MCF 10A (cell line): ENCODE results near the gene BPTF. TPM values are rescaled to one million over a fixed set of nuclear protein-coding genes. Genes with fewer than 3 reads are reported as not detected.
"Not testable (repeated sequence)": the region's sequence is repeated elsewhere in the genome, so short reads cannot be mapped to it uniquely, and the experiment has no call there.

Experiments used
- BruUV-seq: library from RNA; stranded (reverse); fragments of 400-500 nt; replicated peaks from 2 replicates; lab custom pipeline; 2021; lab: Mats Ljungman, UMichigan
- CTCF ChIA-PET: fragments of 300-600 bp; sonication (Branson Sonifier 250); formaldehyde crosslinking; extraction: SDS; loops from one replicate; lab custom pipeline; 2021; ENCODE audit warnings: antibody characterized with exemption, inconsistent platforms; lab: Yijun Ruan, JAX
- POLR2A ChIA-PET: fragments of 300-600, 350-650 bp; sonication (Branson Sonifier 250); formaldehyde crosslinking; extraction: SDS; loops from one replicate; lab custom pipeline; 2020; ENCODE audit warnings: antibody characterized with exemption, inconsistent platforms; lab: Yijun Ruan, JAX
- DNase-seq: peaks from one replicate; pipeline ENCODE4 v3.0.0-alpha.2; 2018; ENCODE audit not compliant: unreplicated experiment
- H3K27ac Mint-ChIP-seq: one replicate; pipeline ENCODE4 v1.8.0; 2022; ENCODE audit warnings: mild to moderate bottlenecking, low read depth, mixed read lengths; ENCODE audit not compliant: unreplicated experiment
- H3K27me3 Mint-ChIP-seq: one replicate; pipeline ENCODE4 v1.8.0; 2022; ENCODE audit warnings: mixed read lengths; ENCODE audit not compliant: insufficient read depth, unreplicated experiment
- H3K36me3 Mint-ChIP-seq: one replicate; pipeline ENCODE4 v1.8.0; 2022; ENCODE audit warnings: mild to moderate bottlenecking, moderate library complexity, mixed read lengths; ENCODE audit not compliant: insufficient read depth, unreplicated experiment
- H3K4me1 Mint-ChIP-seq: one replicate; pipeline ENCODE4 v1.8.0; 2022; ENCODE audit warnings: mixed read lengths; ENCODE audit not compliant: insufficient read depth, unreplicated experiment
- H3K4me3 Mint-ChIP-seq: one replicate; pipeline ENCODE4 v1.8.0; 2022; ENCODE audit warnings: mild to moderate bottlenecking, moderate library complexity, mixed read lengths; ENCODE audit not compliant: unreplicated experiment
- H3K9me3 Mint-ChIP-seq: one replicate; pipeline ENCODE4 v1.8.0; 2022; ENCODE audit warnings: mixed read lengths; ENCODE audit not compliant: unreplicated experiment
- CTCF ChIP-seq: fragments of 200-600 bp; IDR thresholded peaks from one replicate; pipeline ENCODE4 v1.8.0; 2022; ENCODE audit warnings: antibody characterized with exemption, mild to moderate bottlenecking; ENCODE audit not compliant: unreplicated experiment
- intact Hi-C: fragments of 100-400 bp; cut with micrococcal nuclease; formaldehyde crosslinking; loops from 2 replicates; pipeline ENCODE4 v1.14.1; 2022
- total RNA-seq: library from RNA; stranded (reverse); gene quantifications from 2 replicates; pipeline ENCODE4 v1.2.3, GENCODE V29; 2022

BPTF gene
- total RNA-seq, 1 experiment from 2014 or later, result 63.7 TPM

GRCh38 chr17:67959510-67959909, 134.2 kb downstream of the BPTF start:
- ChIA-PET CTCF (interaction anchor here (0.6 to 1.5 kb wide), 4 partner anchors 18 to 892 kb away, joined by 3 to 4 read pairs (median 3); no protein-coding TSS in a partner anchor), POLR2A (interaction anchor here (0.8 to 1.1 kb wide), 3 partner anchors 10 to 498 kb away, joined by 3 read pairs; partner anchors contain the start of gene WIPI1)
- intact Hi-C loops, result no loop called here
- no peak for DNase-seq
- no peak for TF ChIP-seq CTCF
- Mint-ChIP-seq H3K27ac (peak overlapping the region; percentile 27), H3K36me3 (peaks cover 42% of the 10 kb centered on the region), H3K9me3 (no peaks in the 10 kb centered on the region), H3K4me1 (no peaks in the 10 kb centered on the region), H3K4me3 (no peak overlapping the region), H3K27me3 (no peaks in the 10 kb centered on the region)
- BruUV-seq, result no TSS peak

GRCh38 chr17:67960276-67960675, 135.0 kb downstream of the BPTF start:
- DNase-seq, H3K4me3 Mint-ChIP-seq, H3K9me3 Mint-ChIP-seq, H3K27ac Mint-ChIP-seq, H3K27me3 Mint-ChIP-seq, BruUV-seq, intact Hi-C loops, H3K4me1 Mint-ChIP-seq: not testable (repeated sequence)
- POLR2A ChIA-PET, result interaction anchor here (0.6 to 1.1 kb wide), 5 partner anchors 8 to 498 kb away, joined by 3 to 4 read pairs (median 3); partner anchors contain the start of gene WIPI1
- H3K36me3 Mint-ChIP-seq, result peaks cover 45% of the 10 kb centered on the region
- CTCF ChIA-PET, result interaction anchor here (1.0 to 1.5 kb wide), 3 partner anchors 19 to 892 kb away, joined by 3 to 4 read pairs (median 3); no protein-coding TSS in a partner anchor

- H3K9me3 Mint-ChIP-seq, H3K4me3 Mint-ChIP-seq, BruUV-seq, intact Hi-C loops, H3K27me3 Mint-ChIP-seq, H3K4me1 Mint-ChIP-seq, H3K27ac Mint-ChIP-seq, DNase-seq, POLR2A ChIA-PET: not testable (repeated sequence)
- CTCF ChIA-PET, result interaction anchor here (0.7 to 1.1 kb wide), 2 partner anchors 14 to 90 kb away, joined by 3 read pairs; no protein-coding TSS in a partner anchor
- peaks cover 60% of the 10 kb centered on the region for H3K36me3 Mint-ChIP-seq
These were observed 136.9 kb downstream of the BPTF start for GRCh38 chr17:67962156-67962555.

GRCh38 chr17:67963145-67963572, 137.9 kb downstream of the BPTF start:
- TF ChIP-seq CTCF, result peak; percentile 72
- CTCF ChIA-PET, result interaction anchor here (0.6 to 1.1 kb wide), 3 partner anchors 12 to 44 kb away, joined by 3 to 4 read pairs (median 3); no protein-coding TSS in a partner anchor
- H3K27me3 Mint-ChIP-seq, BruUV-seq, H3K27ac Mint-ChIP-seq, H3K4me1 Mint-ChIP-seq, intact Hi-C loops, H3K4me3 Mint-ChIP-seq, H3K9me3 Mint-ChIP-seq: not testable (repeated sequence)
- peaks cover 66% of the 10 kb centered on the region for H3K36me3 Mint-ChIP-seq
- peak; percentile 84 for DNase-seq
- POLR2A ChIA-PET, result interaction anchor here (0.7 kb wide), 1 partner anchor 25 kb away, joined by 5 read pairs; no protein-coding TSS in a partner anchor

GRCh38 chr17:67970783-67971182, 145.5 kb downstream of the BPTF start:
- no peak overlapping the region for H3K4me3 Mint-ChIP-seq
- peaks cover 55% of the 10 kb centered on the region for H3K36me3 Mint-ChIP-seq
- ChIA-PET POLR2A (no interaction called here), CTCF (no interaction called here)
- H3K27me3 Mint-ChIP-seq, result no peaks in the 10 kb centered on the region
- no peaks in the 10 kb centered on the region for H3K9me3 Mint-ChIP-seq
- intact Hi-C loops, result no loop called here
- no peak for TF ChIP-seq CTCF
- no TSS peak for BruUV-seq
- H3K4me1 Mint-ChIP-seq, result no peaks in the 10 kb centered on the region
- H3K27ac Mint-ChIP-seq, result no peak overlapping the region
- no peak for DNase-seq
